Measurements from ENCODE around the gene SNX13. TPM values are rescaled to one million over a fixed set of nuclear protein-coding genes. Genes with fewer than 3 reads are reported as not detected.

Gene SNX13
- total and polyA plus RNA-seq, 2 experiments from 2014 or later, result 7.5 to 42.7 TPM

DNA sequence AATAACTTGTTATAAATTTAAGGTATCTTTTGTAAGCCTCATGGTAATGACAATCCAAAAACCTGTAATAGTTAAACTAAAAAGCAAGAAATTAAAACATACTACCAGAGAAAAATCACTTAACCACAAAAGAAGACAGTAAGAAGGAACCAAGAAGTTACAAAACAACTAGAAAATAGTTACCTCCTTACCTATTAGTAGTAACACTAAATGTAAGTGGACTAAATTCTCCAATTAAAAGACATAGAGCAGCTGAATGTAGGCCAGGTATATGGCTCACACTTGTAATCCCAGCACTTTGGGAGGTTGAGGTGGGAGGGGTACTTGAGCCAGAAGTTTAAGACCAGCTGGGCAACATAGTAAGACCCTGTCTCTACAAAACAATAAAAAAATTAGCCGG, 84.0 kb downstream of the SNX13 start:
- Mint-ChIP-seq H3K4me1 (0 out of 3 replicates have a peak, but pooled peaks cover 5% of the 10 kb centered on the region), H3K27me3 (ENCODE audit: insufficient read depth, low read depth, poor library complexity) (no peaks in the 10 kb centered on the region), H3K4me3 (no peak overlapping the region), H3K36me3 (ENCODE audit: low read depth) (peaks cover 37% of the 10 kb centered on the region), H3K9me3 (peaks cover 5% of the 10 kb centered on the region; the same call in 2 of the 3 replicates), H3K27ac (no peak overlapping the region)
- Histone ChIP-seq H3K36me3 (ENCODE audit: insufficient read depth) (no peaks in the 10 kb centered on the region), H3K9me2 (ENCODE audit: insufficient read depth) (no peaks in the 10 kb centered on the region), H3K4me3 (no peak overlapping the region), H2AFZ (no peak overlapping the region), H4K20me1 (replicated peaks; ENCODE audit: insufficient read depth) (no peaks in the 10 kb centered on the region), H3K27ac (ENCODE audit: low read depth) (no peak overlapping the region), H3K4me2 (no peak overlapping the region), H3K27me3 (ENCODE audit: insufficient read depth) (no peaks in the 10 kb centered on the region), H3F3A (replicated peaks; ENCODE audit: low read depth) (no peaks in the 10 kb centered on the region), H3K4me1 (ENCODE audit: insufficient read depth) (no peaks in the 10 kb centered on the region; the same call in 1 of the 2 replicates), H3K79me2 (replicated peaks; ENCODE audit: insufficient read depth) (no peaks in the 10 kb centered on the region)
- DNase-seq (ENCODE audit: low spot score) (no peak), ATAC-seq (no peak)
- no peak for TF ChIP-seq STAT1 (IDR thresholded peaks at IDR 0.05; ENCODE audit: unreplicated experiment)
- no peak for TF ChIP-seq ZNF462 (CRISPR knock-in tag; IDR thresholded peaks at IDR 0.05)
- TF ChIP-seq, protein P1, sequence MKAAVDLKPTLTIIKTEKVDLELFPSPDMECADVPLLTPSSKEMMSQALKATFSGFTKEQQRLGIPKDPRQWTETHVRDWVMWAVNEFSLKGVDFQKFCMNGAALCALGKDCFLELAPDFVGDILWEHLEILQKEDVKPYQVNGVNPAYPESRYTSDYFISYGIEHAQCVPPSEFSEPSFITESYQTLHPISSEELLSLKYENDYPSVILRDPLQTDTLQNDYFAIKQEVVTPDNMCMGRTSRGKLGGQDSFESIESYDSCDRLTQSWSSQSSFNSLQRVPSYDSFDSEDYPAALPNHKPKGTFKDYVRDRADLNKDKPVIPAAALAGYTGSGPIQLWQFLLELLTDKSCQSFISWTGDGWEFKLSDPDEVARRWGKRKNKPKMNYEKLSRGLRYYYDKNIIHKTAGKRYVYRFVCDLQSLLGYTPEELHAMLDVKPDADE (IDR thresholded peaks at IDR 0.05), result no peak
- TF ChIP-seq JUNB (IDR thresholded peaks at IDR 0.05; ENCODE audit: unreplicated experiment), result no peak
- no peak for TF ChIP-seq POLR2AphosphoS5 (IDR thresholded peaks at IDR 0.05; ENCODE audit: low read depth)
- TF ChIP-seq CREB1 (CRISPR knock-in tag; IDR thresholded peaks at IDR 0.05; ENCODE audit: low read depth), result no peak
- no peak for TF ChIP-seq ZNF114 (CRISPR knock-in tag; IDR thresholded peaks at IDR 0.05)
- no peak for TF ChIP-seq EZH2 (IDR thresholded peaks at IDR 0.05; ENCODE audit: low read depth, unreplicated experiment)
- TF ChIP-seq REST (IDR thresholded peaks at IDR 0.05; ENCODE audit: unreplicated experiment), result no peak
- TF ChIP-seq, protein P2, sequence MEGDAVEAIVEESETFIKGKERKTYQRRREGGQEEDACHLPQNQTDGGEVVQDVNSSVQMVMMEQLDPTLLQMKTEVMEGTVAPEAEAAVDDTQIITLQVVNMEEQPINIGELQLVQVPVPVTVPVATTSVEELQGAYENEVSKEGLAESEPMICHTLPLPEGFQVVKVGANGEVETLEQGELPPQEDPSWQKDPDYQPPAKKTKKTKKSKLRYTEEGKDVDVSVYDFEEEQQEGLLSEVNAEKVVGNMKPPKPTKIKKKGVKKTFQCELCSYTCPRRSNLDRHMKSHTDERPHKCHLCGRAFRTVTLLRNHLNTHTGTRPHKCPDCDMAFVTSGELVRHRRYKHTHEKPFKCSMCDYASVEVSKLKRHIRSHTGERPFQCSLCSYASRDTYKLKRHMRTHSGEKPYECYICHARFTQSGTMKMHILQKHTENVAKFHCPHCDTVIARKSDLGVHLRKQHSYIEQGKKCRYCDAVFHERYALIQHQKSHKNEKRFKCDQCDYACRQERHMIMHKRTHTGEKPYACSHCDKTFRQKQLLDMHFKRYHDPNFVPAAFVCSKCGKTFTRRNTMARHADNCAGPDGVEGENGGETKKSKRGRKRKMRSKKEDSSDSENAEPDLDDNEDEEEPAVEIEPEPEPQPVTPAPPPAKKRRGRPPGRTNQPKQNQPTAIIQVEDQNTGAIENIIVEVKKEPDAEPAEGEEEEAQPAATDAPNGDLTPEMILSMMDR (conservative IDR thresholded peaks at IDR 0.05; ENCODE audit: low read depth in 2 of 2), result no peak
- TF ChIP-seq ZNF331 (CRISPR knock-in tag; IDR thresholded peaks at IDR 0.05; ENCODE audit: low read depth), result no peak
- TF ChIP-seq EZH2phosphoT487 (IDR thresholded peaks at IDR 0.05; ENCODE audit: unreplicated experiment), result no peak
- TF ChIP-seq NANOG (IDR thresholded peaks at IDR 0.05; ENCODE audit: borderline replicate concordance), result no peak

Measured in GM23338 (cell line).